Measurements from ENCODE around the gene CA12.

DNA sequence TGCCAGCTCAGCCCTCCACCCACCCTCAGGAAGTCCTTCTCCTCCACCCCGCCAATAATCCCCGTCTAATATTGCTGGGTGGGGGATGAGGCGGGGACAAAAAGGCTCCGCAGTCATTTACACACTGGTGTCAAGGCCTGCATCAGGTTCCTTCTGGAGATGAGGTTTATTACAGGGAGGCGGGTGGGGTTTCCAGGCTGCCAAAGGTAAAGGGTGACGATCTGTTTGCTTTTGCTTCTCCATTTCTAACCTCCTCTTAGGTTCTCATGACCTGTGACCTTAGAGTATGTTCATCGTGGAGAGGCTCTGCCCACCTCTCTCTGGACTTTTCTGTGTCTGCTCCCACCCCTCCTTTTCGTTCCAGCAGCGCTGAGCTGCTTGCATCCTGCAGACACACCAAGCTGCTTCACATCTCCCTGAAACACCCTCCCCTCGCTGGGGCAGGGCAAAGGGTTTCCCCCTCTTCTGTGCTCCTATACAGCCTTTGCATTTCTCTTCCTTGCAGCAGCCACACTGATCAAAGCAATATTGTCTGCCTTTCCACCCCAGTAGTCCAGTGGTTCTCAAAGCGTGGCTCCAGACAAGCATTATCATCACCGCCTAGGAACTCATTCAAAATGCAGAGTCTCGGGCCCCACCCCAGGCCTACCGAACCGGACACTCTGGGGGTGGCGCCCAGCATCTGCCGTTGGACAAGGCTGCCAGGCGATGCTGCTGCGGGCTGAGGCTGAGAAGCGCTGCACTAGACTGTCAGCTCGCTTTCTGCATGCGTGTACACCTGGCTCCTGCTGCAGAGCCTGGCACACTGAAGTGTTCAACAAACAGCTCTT is 26.6 kb downstream of the CA12 start:
- TF ChIP-seq POLR2AphosphoS5 (IDR thresholded peaks at IDR 0.05; ENCODE audit: low read depth) (no peak), GABPA (IDR thresholded peaks at IDR 0.05; ENCODE audit: low read depth) (no peak)
- TF ChIP-seq, protein P1, sequence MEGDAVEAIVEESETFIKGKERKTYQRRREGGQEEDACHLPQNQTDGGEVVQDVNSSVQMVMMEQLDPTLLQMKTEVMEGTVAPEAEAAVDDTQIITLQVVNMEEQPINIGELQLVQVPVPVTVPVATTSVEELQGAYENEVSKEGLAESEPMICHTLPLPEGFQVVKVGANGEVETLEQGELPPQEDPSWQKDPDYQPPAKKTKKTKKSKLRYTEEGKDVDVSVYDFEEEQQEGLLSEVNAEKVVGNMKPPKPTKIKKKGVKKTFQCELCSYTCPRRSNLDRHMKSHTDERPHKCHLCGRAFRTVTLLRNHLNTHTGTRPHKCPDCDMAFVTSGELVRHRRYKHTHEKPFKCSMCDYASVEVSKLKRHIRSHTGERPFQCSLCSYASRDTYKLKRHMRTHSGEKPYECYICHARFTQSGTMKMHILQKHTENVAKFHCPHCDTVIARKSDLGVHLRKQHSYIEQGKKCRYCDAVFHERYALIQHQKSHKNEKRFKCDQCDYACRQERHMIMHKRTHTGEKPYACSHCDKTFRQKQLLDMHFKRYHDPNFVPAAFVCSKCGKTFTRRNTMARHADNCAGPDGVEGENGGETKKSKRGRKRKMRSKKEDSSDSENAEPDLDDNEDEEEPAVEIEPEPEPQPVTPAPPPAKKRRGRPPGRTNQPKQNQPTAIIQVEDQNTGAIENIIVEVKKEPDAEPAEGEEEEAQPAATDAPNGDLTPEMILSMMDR (IDR thresholded peaks at IDR 0.05; ENCODE audit: insufficient read depth, low read length) = no peak
